ENCODE results near the gene LRIG3.

DNA sequence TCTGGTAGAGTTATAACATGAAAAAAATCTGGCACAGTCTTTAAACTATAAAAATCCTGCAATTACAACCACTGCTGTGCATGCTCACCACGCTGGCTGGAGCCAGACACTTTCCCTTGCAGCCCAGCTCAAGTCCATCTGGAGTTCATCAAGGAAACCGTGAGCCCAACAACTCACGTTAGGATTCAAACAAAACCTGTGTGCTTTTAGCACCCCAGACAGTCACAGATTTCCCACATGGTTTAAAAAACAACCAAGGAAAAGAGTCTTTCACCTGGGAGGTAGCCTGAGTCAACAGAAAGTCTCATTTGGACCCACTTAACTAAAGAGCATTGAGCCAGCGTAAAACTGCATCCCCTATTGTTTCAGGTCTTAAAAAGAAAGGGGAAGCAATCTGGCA, 4.7 kb downstream of the LRIG3 start:
- TF ChIP-seq, protein P1, sequence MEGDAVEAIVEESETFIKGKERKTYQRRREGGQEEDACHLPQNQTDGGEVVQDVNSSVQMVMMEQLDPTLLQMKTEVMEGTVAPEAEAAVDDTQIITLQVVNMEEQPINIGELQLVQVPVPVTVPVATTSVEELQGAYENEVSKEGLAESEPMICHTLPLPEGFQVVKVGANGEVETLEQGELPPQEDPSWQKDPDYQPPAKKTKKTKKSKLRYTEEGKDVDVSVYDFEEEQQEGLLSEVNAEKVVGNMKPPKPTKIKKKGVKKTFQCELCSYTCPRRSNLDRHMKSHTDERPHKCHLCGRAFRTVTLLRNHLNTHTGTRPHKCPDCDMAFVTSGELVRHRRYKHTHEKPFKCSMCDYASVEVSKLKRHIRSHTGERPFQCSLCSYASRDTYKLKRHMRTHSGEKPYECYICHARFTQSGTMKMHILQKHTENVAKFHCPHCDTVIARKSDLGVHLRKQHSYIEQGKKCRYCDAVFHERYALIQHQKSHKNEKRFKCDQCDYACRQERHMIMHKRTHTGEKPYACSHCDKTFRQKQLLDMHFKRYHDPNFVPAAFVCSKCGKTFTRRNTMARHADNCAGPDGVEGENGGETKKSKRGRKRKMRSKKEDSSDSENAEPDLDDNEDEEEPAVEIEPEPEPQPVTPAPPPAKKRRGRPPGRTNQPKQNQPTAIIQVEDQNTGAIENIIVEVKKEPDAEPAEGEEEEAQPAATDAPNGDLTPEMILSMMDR (IDR thresholded peaks at IDR 0.05), result no peak
- TF ChIP-seq POLR2A (IDR thresholded peaks at IDR 0.05), result peak in 1 of 2 donors; percentile 81

Measured in thyroid gland (tissue), 4 donors.